IPS-NIHi7 (cell line): ENCODE data around the gene HS6ST2.
A peak's percentile ranks its signal among the peaks of the same experiment; 100 is the strongest.
"Not testable (repeated sequence)": the region's sequence is repeated elsewhere in the genome, so short reads cannot be mapped to it uniquely, and the experiment has no call there.

Experiments used
- DNase-seq: peaks from one replicate; pipeline ENCODE4 v3.0.0; 2012; ENCODE audit warnings: mixed read lengths; ENCODE audit errors: extremely low spot score

The HS6ST2 gene

DNA sequence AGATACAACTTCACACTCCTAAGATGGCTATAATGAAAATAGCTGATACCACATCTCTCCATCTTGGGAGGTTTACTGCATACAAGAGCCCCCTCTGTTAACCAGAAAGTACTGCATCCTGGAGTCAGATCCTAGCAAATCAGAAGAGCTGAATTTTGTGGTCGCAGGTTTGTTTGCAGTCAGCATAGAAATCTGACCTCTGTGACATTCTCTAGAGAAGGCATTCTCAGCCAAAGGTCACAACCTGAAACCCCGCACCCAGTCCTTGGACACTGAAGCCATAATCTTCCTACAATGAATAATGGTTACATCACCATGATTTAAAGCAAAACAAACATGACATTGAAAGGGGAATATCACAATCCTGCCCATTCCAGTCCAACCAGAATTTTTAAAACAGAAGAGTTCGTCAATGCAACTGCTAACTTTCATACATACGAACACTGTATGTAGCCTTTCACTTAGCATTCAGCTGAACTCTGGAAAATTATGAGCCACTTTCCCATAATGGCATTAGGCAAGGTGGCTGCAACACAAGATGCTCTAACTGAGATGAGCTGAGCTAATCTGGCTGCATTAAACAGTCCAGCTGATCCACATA, 17.6 kb downstream of the HS6ST2 start:
- DNase-seq = peak; percentile 69

GRCh38 chrX:132933170-132933569, 25.3 kb downstream of the HS6ST2 start:
- DNase-seq = no peak

DNA sequence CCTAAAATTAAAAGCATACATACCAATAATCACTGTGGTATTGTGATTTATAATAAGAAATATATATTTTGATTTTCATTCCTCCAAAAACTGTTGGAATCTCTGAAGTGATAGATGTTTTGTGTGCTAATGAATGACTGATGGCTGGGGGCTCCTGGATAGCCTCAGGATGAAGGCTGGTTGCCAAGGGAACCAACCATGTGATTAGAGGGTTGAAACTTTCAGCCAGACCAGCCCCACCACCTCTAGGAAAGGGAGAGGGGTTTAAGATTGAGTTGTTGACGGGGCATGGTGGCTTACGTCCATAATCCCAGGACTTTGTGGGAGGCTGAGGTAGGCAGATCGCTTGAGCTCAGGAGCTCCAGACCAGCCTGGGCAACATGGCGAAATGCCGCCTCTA, 34.0 kb downstream of the HS6ST2 start:
- DNase-seq = no peak

DNA sequence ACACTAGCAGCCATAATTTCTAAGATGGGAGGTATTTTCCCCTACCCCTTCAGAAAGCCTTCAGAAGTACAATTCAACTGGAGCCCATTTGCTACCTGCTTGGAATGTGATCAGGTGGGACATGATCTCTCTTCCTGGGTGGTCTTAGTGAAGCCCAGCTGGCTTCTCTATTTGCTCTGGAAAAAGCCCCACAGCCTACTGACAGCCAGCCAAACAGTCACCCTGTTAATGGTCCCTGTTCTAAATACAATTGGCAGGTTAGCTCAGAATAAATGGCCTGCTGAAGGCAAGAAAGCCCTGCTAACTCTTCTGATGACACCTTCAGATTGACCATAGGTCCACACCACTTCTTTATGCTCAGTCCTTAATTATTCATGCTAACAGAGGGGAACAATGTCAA, 39.9 kb downstream of the HS6ST2 start:
- no peak for DNase-seq

DNA sequence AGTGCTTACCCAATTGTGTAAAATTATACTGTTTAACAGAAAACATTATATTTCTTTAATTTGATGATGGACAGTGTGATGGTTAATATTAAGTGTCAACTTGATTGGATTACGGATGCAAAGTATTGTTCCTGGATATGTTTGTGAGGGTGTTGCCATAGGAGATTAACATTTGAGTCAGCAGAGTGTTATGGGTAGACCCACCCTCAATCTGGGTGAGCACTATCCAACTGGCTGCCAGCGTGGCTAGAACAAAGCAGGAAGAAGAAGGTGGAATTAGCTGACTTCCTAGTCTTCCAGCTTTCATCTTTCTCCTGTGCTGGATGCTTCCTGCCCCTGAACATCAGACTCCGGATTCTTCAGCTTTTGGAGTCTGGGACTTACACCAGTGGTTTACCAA, 42.1 kb downstream of the HS6ST2 start:
- no peak for DNase-seq

GRCh38 chrX:132909643-132910042, 48.8 kb downstream of the HS6ST2 start:
- DNase-seq = no peak

- peak; percentile 44 for DNase-seq
These were observed 49.5 kb downstream of the HS6ST2 start for GRCh38 chrX:132908891-132909290.

DNA sequence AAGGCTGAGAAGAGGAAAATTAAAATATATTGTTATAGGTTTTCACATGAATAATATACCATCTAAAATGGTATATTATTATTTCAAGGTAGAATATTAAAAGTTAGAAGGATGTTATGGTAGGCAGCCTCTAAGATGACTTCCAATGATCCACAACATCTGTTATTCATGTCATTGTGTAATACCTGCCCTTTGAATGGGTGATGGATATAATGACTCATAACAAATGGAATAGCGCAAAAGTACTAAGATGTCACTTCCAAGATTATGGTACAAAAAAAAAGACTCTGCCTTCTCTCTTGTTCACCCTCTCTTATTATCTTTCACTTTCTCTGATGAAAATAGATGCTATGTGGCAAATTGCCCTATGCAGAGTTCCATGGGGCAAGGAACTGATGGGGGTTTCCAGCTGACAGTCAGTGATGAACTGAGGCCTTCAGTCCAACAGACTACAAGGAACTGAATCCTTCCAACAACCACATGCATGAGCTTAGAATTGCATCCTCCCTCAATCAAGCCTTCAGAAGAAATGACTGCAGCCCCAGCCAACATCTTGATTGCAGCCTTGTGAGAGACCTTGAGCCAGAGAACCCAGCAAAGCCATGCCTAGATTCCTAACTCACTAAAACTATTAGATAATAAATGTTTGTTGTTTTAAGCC, 57.7 kb downstream of the HS6ST2 start:
- no peak for DNase-seq

DNA sequence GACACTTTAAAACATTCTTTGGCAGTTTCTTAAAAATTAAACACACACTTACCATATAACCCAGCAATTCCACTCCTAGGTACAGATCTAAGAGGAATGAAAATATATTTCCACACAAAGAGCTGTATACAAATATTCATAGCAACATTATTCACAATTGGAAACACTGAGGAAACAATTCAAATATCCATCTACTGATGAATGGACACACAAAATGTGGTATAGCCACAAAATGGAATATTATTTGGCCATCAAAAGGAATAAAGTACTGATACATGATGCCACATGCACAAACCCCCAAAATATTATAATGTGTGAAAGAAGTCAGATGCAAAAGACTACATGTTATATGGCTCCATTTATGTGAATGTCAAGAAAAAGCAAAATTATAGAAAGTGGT, 70.9 kb downstream of the HS6ST2 start:
- DNase-seq = no peak

- DNase-seq = no peak
These were observed 75.0 kb downstream of the HS6ST2 start for GRCh38 chrX:132883358-132883915.

GRCh38 chrX:132880753-132881152, 77.7 kb downstream of the HS6ST2 start:
- DNase-seq = not testable (repeated sequence)

DNA sequence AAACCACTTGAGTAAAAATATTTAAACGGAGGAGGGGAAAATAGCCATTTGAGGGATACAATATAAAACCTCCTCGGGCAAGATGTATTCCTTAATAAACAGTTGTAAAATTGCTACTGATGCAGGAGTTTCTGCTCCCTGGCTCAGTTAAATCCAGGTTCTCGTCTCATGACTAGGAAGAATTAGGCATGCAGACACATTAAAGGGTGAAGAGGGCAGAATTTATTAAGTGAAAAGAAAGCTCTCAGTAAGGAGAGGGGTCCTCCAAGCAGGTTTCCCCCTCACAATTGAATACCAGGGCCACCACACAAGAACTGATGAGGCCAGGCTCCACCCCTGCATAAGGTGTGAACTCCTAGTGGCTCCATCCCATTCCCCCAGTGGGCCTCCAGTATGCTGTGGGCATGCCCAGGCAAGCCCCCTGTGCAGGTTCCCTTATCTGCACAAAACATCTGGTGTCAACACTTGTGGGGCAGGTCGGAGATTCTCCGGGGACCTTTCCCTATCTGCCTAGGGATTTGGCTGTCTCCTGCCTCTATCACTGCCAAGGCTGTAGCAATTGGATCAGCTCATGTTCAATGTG, 80.4 kb downstream of the HS6ST2 start:
- DNase-seq = no peak

GRCh38 chrX:132876523-132877338, 81.7 kb downstream of the HS6ST2 start:
- peak; percentile 87 for DNase-seq

DNA sequence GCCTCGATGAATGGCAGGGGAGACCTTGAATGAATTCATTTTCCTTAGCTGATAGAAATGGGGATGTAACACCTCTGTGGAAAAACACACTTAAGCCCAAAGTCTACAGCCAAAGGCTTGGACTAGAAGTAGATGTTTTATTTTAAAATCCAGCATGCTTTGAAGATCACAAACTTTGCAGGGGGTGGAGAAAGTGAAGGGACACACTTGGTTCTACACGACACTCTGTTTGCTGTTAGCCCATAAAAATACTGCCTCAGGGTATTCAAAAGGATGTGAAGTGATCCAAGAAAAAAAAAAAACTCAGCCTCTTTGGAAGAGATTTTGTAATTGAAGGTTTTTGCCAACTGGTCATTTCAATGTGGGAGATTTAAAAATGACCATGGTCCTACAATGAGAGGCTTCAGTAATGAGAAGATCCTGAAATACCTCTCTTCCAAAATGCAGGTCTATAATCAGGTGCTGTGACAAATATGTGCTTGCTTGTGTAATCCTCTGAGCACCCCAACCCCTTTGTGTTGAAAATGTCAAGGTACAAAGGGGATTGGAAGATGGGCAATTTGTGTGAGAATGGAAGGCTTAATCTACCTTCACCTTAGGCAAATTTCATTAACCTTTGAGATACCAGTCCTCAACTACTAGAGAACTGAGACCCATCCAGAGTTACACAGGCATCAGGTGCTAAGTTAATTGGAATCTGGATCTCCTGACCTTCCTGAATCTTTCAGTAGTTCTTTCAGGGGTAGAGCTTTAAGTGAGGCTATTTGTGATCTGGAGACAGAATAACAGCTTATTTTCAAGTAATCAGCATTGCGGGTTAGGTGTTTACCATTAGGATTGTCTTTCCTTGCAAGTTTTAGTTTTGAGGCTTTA, 82.5 kb downstream of the HS6ST2 start:
- DNase-seq = peak; percentile 47

- DNase-seq = no peak
These were observed 95.9 kb downstream of the HS6ST2 start for GRCh38 chrX:132862562-132862961.

GRCh38 chrX:132861076-132861475, 97.4 kb downstream of the HS6ST2 start:
- no peak for DNase-seq

- DNase-seq = no peak
These were observed 98.2 kb downstream of the HS6ST2 start for GRCh38 chrX:132860200-132860599.

DNA sequence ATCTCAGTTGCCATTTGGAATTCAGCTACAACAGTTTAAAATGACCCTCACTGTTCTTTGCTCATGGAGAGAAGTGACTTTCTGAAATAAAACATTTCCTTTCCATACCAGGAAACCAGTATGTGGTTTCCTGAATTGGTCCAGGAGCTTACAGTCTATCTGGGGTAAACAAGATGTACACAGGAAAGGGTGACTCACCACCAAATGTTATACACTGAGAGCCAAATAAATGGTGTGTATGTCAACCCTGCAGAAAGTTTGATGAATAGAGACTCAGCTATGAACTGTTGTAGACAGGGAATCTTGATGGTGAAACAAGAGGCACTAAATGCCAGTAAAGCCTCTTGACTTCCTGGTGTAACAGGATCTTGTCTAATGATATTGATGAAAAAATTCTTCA, 100.4 kb downstream of the HS6ST2 start:
- no peak for DNase-seq

DNA sequence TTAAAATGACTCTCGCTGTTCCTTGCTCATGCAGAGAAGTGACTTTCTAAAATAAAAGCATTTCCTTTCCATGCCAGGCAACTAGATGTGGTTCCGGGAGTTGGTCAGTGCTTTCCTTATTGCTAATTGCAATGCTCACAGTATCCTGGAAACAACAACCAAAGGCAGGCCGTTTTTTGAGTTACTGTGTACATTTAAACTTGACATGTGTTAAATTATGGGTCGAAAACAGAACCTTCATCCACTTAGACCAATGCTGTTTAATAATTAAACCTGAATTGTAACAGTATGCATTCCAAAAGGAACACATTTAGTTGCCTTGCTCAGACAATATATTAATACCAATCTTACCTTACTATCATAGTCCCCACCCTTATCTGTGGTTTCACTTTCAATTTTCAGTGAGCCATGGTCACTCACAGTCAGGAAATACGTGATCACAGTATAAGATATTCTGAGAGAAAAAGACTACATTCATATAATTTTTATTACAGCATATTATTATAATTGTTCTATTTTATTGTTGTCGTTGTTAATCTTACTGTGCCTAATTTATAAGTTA, 102.6 kb downstream of the HS6ST2 start:
- no peak for DNase-seq

DNA sequence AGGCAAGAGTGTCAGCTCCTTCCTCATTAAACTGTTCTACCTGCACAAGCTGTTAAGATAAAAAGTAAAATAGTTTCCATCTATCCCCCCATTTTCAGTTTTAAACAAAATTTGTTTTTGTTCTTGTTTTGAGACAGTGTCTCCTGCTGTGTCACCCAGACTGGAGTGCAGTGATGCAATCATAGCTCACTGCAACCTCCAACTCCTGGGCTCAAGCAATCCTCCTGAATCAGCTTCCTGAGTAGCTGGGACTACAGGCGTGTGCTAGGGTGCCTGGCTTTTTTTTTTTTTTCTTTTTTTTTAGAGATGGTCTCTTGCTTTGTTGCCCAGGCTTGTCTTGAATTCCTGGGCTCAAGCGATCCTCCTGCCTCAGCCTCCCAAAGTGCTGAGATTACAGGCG, 105.4 kb downstream of the HS6ST2 start:
- no peak for DNase-seq
